Measurements from ENCODE around the gene CEP135. TPM values are rescaled to one million over a fixed set of nuclear protein-coding genes. Genes with fewer than 3 reads are reported as not detected.
A peak's percentile ranks its signal among the peaks of the same experiment; 100 is the strongest.

The CEP135 gene
- polyA plus RNA-seq, 1 of the 3 experiments (the other 2 are of a cell fraction): 1.6 TPM

- H3K79me2 ChIP-seq (ENCODE audit: insufficient read depth): 0 out of 2 replicates have a peak, but pooled peaks cover 3% of the 10 kb centered on the region
- no peak overlapping the region for H3K4me3 ChIP-seq (ENCODE audit: low read depth in 2 of 2, low read length in 1 of 2)
- H4K20me1 ChIP-seq (ENCODE audit: insufficient read depth): no peaks in the 10 kb centered on the region
- H3K36me3 ChIP-seq (replicated peaks in 1 of 2; ENCODE audit: control insufficient read depth in 1 of 2, insufficient read depth in 2 of 2, low read length in 1 of 2): no peaks in the 10 kb centered on the region
- no peaks in the 10 kb centered on the region for H3K27me3 ChIP-seq (ENCODE audit: insufficient read depth)
- no peaks in the 10 kb centered on the region for H3F3A ChIP-seq (replicated peaks; ENCODE audit: insufficient read depth)
- ChIA-PET CTCF (interaction anchor here (0.6 to 1.2 kb wide), 4 partner anchors 9 to 758 kb away, joined by 3 to 4 read pairs (median 3); no protein-coding TSS in a partner anchor), POLR2A (no interaction called here)
- H3K9me2 ChIP-seq: no peaks in the 10 kb centered on the region
- H3K4me2 ChIP-seq: no peak overlapping the region
- no peak overlapping the region for H2AFZ ChIP-seq (ENCODE audit: low read depth)
- TF ChIP-seq EP300 (IDR thresholded peaks at IDR 0.05; ENCODE audit: borderline replicate concordance in 1 of 2, low read depth in 1 of 2, low read length in 1 of 2): no peak
- TF ChIP-seq, protein P1, sequence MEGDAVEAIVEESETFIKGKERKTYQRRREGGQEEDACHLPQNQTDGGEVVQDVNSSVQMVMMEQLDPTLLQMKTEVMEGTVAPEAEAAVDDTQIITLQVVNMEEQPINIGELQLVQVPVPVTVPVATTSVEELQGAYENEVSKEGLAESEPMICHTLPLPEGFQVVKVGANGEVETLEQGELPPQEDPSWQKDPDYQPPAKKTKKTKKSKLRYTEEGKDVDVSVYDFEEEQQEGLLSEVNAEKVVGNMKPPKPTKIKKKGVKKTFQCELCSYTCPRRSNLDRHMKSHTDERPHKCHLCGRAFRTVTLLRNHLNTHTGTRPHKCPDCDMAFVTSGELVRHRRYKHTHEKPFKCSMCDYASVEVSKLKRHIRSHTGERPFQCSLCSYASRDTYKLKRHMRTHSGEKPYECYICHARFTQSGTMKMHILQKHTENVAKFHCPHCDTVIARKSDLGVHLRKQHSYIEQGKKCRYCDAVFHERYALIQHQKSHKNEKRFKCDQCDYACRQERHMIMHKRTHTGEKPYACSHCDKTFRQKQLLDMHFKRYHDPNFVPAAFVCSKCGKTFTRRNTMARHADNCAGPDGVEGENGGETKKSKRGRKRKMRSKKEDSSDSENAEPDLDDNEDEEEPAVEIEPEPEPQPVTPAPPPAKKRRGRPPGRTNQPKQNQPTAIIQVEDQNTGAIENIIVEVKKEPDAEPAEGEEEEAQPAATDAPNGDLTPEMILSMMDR (IDR thresholded peaks at IDR 0.05): no peak
- TF ChIP-seq TEAD4 (IDR thresholded peaks at IDR 0.05; ENCODE audit: borderline replicate concordance, insufficient read depth): no peak
- TF ChIP-seq TCF12 (IDR thresholded peaks at IDR 0.05): no peak
- TF ChIP-seq EZH2phosphoT487 (IDR thresholded peaks at IDR 0.05; ENCODE audit: borderline replicate concordance, low read depth): no peak
- TF ChIP-seq, protein P2, sequence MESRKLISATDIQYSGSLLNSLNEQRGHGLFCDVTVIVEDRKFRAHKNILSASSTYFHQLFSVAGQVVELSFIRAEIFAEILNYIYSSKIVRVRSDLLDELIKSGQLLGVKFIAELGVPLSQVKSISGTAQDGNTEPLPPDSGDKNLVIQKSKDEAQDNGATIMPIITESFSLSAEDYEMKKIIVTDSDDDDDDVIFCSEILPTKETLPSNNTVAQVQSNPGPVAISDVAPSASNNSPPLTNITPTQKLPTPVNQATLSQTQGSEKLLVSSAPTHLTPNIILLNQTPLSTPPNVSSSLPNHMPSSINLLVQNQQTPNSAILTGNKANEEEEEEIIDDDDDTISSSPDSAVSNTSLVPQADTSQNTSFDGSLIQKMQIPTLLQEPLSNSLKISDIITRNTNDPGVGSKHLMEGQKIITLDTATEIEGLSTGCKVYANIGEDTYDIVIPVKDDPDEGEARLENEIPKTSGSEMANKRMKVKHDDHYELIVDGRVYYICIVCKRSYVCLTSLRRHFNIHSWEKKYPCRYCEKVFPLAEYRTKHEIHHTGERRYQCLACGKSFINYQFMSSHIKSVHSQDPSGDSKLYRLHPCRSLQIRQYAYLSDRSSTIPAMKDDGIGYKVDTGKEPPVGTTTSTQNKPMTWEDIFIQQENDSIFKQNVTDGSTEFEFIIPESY (IDR thresholded peaks at IDR 0.05; ENCODE audit: borderline replicate concordance, low read depth): no peak
- no peak for TF ChIP-seq ELF1 (IDR thresholded peaks at IDR 0.05)
- no peak for TF ChIP-seq SMC3 (IDR thresholded peaks at IDR 0.05; ENCODE audit: low read depth, low read length)
- no peak for TF ChIP-seq RFX5 (IDR thresholded peaks at IDR 0.05; ENCODE audit: low read length)
- no peak overlapping the region for H3K9ac ChIP-seq
- 82% methylated on average over 2 of the region's 2 CpGs for WGBS (ENCODE audit: low lambda C conversion rate)
- no peak overlapping the region for H3K27ac ChIP-seq (ENCODE audit: low read depth in 2 of 2, low read length in 1 of 2)
- H3K9me3 ChIP-seq: peaks cover 9% of the 10 kb centered on the region; the same call in 1 of the 2 replicates
- DNase-seq: peak; percentile 31
- H3K4me1 ChIP-seq (ENCODE audit: control insufficient read depth in 1 of 2, insufficient read depth in 2 of 2, low read depth in 1 of 2, low read length in 1 of 2): peaks cover 0 to 3% of the 10 kb centered on the region in 2 experiments; a peak in 2 of 4 replicates
Observed at GRCh38 chr4:56077676-56078075, 128.9 kb downstream of the CEP135 start.

GRCh38 chr4:56078866-56079265 is 130.1 kb downstream of the CEP135 start:
- Histone ChIP-seq H3K4me2 (no peak overlapping the region), H3K9ac (no peak overlapping the region), H3K36me3 (replicated peaks in 1 of 2; ENCODE audit: control insufficient read depth in 1 of 2, insufficient read depth in 2 of 2, low read length in 1 of 2) (no peaks in the 10 kb centered on the region), H3K9me3 (peaks cover 9% of the 10 kb centered on the region; the same call in 1 of the 2 replicates), H3K4me1 (ENCODE audit: control insufficient read depth in 1 of 2, insufficient read depth in 2 of 2, low read depth in 1 of 2, low read length in 1 of 2) (peaks cover 0 to 3% of the 10 kb centered on the region in 2 experiments; a peak in 2 of 4 replicates), H3K79me2 (ENCODE audit: insufficient read depth) (0 out of 2 replicates have a peak, but pooled peaks cover 3% of the 10 kb centered on the region), H3K4me3 (ENCODE audit: low read depth in 2 of 2, low read length in 1 of 2) (no peak overlapping the region), H3K27ac (ENCODE audit: low read depth in 2 of 2, low read length in 1 of 2) (no peak overlapping the region), H3K9me2 (no peaks in the 10 kb centered on the region), H2AFZ (ENCODE audit: low read depth) (no peak overlapping the region), H3K27me3 (ENCODE audit: insufficient read depth) (no peaks in the 10 kb centered on the region), H3F3A (replicated peaks; ENCODE audit: insufficient read depth) (no peaks in the 10 kb centered on the region), H4K20me1 (ENCODE audit: insufficient read depth) (no peaks in the 10 kb centered on the region)
- POLR2A ChIA-PET: no interaction called here
- DNase-seq: no peak
- CTCF ChIA-PET: no interaction called here
- WGBS (ENCODE audit: low lambda C conversion rate): 70% methylated on average over 4 of the region's 4 CpGs
- TF ChIP-seq, protein P3, sequence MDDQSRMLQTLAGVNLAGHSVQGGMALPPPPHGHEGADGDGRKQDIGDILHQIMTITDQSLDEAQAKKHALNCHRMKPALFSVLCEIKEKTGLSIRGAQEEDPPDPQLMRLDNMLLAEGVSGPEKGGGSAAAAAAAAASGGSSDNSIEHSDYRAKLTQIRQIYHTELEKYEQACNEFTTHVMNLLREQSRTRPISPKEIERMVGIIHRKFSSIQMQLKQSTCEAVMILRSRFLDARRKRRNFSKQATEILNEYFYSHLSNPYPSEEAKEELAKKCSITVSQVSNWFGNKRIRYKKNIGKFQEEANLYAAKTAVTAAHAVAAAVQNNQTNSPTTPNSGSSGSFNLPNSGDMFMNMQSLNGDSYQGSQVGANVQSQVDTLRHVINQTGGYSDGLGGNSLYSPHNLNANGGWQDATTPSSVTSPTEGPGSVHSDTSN (IDR thresholded peaks at IDR 0.05): no peak
- TF ChIP-seq SIN3A (IDR thresholded peaks at IDR 0.05; ENCODE audit: borderline replicate concordance, low read depth, low read length) (no peak), MXI1 (IDR thresholded peaks at IDR 0.05; ENCODE audit: low read depth, low read length) (no peak), GABPA (IDR thresholded peaks at IDR 0.05; ENCODE audit: low read depth) (no peak), RXRA (IDR thresholded peaks at IDR 0.05; ENCODE audit: borderline replicate concordance, low read depth) (no peak), NFIC (IDR thresholded peaks at IDR 0.05; ENCODE audit: borderline replicate concordance) (no peak), FOSL2 (IDR thresholded peaks at IDR 0.05; ENCODE audit: borderline replicate concordance, low read depth) (no peak), FOXJ3 (CRISPR knock-in tag; IDR thresholded peaks at IDR 0.05) (no peak), FOXM1 (IDR thresholded peaks at IDR 0.05; ENCODE audit: low read depth) (no peak), EZH2phosphoT487 (IDR thresholded peaks at IDR 0.05; ENCODE audit: borderline replicate concordance, low read depth) (no peak), SMC3 (IDR thresholded peaks at IDR 0.05; ENCODE audit: low read depth, low read length) (no peak), TAF1 (IDR thresholded peaks at IDR 0.05; ENCODE audit: borderline replicate concordance, low read depth, low read length) (no peak)
- TF ChIP-seq, protein P1 (IDR thresholded peaks at IDR 0.05): no peak
- TF ChIP-seq, protein P4, sequence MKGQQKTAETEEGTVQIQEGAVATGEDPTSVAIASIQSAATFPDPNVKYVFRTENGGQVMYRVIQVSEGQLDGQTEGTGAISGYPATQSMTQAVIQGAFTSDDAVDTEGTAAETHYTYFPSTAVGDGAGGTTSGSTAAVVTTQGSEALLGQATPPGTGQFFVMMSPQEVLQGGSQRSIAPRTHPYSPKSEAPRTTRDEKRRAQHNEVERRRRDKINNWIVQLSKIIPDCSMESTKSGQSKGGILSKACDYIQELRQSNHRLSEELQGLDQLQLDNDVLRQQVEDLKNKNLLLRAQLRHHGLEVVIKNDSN (IDR thresholded peaks at IDR 0.05; ENCODE audit: borderline replicate concordance, low read depth): no peak

Measured in SK-N-SH (cell line).